Loucy (cell line): Measurements from ENCODE around the gene UBQLN3.

Experiments used
- H2AFZ ChIP-seq: fragments of 200-600 bp; sonication (generic); 2 replicates; pipeline ENCODE4 v1.6.0; 2016; ENCODE audit warnings: antibody characterized with exemption, mild to moderate bottlenecking, low read length, moderate library complexity
- H3F3A ChIP-seq: fragments of 200-600 bp; 2 replicates; pipeline ENCODE4 v1.6.0; 2016; ENCODE audit warnings: antibody characterized with exemption, low read depth, mild to moderate bottlenecking
- H3K27me3 ChIP-seq: fragments of 200-600 bp; sonication (generic); 2 replicates; pipeline ENCODE4 v1.6.1; 2014; ENCODE audit warnings: low read length, mild to moderate bottlenecking; ENCODE audit not compliant: insufficient read depth, poor library complexity, severe bottlenecking
- H3K36me3 ChIP-seq: fragments of 200-600 bp; sonication (generic); 2 replicates; pipeline ENCODE4 v1.6.1; 2016; ENCODE audit warnings: low read length; ENCODE audit not compliant: insufficient read depth
- H3K4me1 ChIP-seq: fragments of 200-600 bp; sonication (generic); 2 replicates; pipeline ENCODE4 v1.5.1; 2014; ENCODE audit warnings: low read length, mild to moderate bottlenecking; ENCODE audit not compliant: insufficient read depth, poor library complexity, severe bottlenecking
- H3K4me2 ChIP-seq: fragments of 200-600 bp; sonication (generic); 2 replicates; pipeline ENCODE4 v1.6.0; 2014; ENCODE audit warnings: antibody characterized with exemption, low read length, low read depth, mild to moderate bottlenecking; ENCODE audit not compliant: poor library complexity, severe bottlenecking
- H3K4me3 ChIP-seq: fragments of 200-600 bp; sonication (generic); 2 replicates; pipeline ENCODE4 v1.5.1; 2014; ENCODE audit warnings: low read length, mild to moderate bottlenecking, mixed read lengths; ENCODE audit not compliant: poor library complexity, severe bottlenecking
- H3K79me2 ChIP-seq: fragments of 200-600 bp; sonication (generic); 2 replicates; pipeline ENCODE4 v1.6.1; 2014; ENCODE audit warnings: low read length; ENCODE audit not compliant: insufficient read depth
- H3K9ac ChIP-seq: fragments of 200-600 bp; sonication (generic); 2 replicates; pipeline ENCODE4 v1.6.0; 2014; ENCODE audit warnings: mild to moderate bottlenecking, low read depth, low read length, moderate library complexity; ENCODE audit not compliant: poor library complexity, severe bottlenecking
- H3K9me2 ChIP-seq: fragments of 200-600 bp; sonication (generic); replicated peaks from 2 replicates; pipeline ENCODE4 v1.6.1; 2016; ENCODE audit warnings: low read depth, low read length, mixed read lengths
- H3K9me3 ChIP-seq: fragments of 200-600 bp; sonication (generic); 2 replicates; pipeline ENCODE4 v1.6.1; 2014; ENCODE audit warnings: mild to moderate bottlenecking, antibody characterized with exemption, low read length, low read depth; ENCODE audit not compliant: insufficient read depth
- H4K20me1 ChIP-seq: fragments of 200-600 bp; sonication (generic); 2 replicates; pipeline ENCODE4 v1.6.0; 2014; ENCODE audit warnings: antibody characterized with exemption, low read length, mild to moderate bottlenecking; ENCODE audit not compliant: insufficient read depth, poor library complexity, severe bottlenecking
- EZH2phosphoT487 ChIP-seq: fragments of 200-600 bp; IDR thresholded peaks from 2 replicates; pipeline ENCODE4 v1.6.1; 2018; ENCODE audit warnings: antibody characterized with exemption, mild to moderate bottlenecking, moderate library complexity, borderline replicate concordance
- TF ChIP-seq, protein P1 (sequence below): fragments of 200-600 bp; sonication (generic); conservative IDR thresholded peaks from 2 replicates; pipeline ENCODE4 v1.5.1; 2014; ENCODE audit warnings: mild to moderate bottlenecking, antibody characterized with exemption, low read length

UBQLN3 gene

DNA sequence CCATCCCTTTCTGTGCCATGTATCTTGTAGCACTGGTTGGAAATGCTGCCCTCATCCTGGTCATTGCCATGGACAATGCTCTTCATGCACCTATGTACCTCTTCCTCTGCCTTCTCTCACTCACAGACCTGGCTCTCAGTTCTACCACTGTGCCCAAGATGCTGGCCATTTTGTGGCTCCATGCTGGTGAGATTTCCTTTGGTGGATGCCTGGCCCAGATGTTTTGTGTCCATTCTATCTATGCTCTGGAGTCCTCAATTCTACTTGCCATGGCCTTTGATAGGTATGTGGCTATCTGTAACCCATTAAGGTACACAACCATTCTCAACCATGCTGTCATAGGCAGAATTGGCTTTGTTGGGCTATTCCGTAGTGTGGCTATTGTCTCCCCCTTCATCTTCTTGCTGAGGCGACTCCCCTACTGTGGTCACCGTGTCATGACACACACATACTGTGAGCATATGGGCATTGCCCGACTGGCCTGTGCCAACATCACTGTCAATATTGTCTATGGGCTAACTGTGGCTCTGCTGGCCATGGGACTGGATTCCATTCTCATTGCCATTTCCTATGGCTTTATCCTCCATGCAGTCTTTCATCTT is 20.9 kb downstream of the UBQLN3 start:
- H4K20me1 ChIP-seq: no peaks in the 10 kb centered on the region
- H3K79me2 ChIP-seq: no peaks in the 10 kb centered on the region
- TF ChIP-seq, protein P1, sequence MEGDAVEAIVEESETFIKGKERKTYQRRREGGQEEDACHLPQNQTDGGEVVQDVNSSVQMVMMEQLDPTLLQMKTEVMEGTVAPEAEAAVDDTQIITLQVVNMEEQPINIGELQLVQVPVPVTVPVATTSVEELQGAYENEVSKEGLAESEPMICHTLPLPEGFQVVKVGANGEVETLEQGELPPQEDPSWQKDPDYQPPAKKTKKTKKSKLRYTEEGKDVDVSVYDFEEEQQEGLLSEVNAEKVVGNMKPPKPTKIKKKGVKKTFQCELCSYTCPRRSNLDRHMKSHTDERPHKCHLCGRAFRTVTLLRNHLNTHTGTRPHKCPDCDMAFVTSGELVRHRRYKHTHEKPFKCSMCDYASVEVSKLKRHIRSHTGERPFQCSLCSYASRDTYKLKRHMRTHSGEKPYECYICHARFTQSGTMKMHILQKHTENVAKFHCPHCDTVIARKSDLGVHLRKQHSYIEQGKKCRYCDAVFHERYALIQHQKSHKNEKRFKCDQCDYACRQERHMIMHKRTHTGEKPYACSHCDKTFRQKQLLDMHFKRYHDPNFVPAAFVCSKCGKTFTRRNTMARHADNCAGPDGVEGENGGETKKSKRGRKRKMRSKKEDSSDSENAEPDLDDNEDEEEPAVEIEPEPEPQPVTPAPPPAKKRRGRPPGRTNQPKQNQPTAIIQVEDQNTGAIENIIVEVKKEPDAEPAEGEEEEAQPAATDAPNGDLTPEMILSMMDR: no peak
- TF ChIP-seq EZH2phosphoT487: no peak
- H3K36me3 ChIP-seq: no peaks in the 10 kb centered on the region
- no peaks in the 10 kb centered on the region for H3K27me3 ChIP-seq
- H3K9me3 ChIP-seq: no peaks in the 10 kb centered on the region
- H2AFZ ChIP-seq: no peak overlapping the region
- H3K4me3 ChIP-seq: no peak overlapping the region
- H3K9me2 ChIP-seq: no peaks in the 10 kb centered on the region
- no peaks in the 10 kb centered on the region for H3F3A ChIP-seq
- no peak overlapping the region for H3K9ac ChIP-seq
- H3K4me1 ChIP-seq: no peaks in the 10 kb centered on the region
- H3K4me2 ChIP-seq: no peak overlapping the region

DNA sequence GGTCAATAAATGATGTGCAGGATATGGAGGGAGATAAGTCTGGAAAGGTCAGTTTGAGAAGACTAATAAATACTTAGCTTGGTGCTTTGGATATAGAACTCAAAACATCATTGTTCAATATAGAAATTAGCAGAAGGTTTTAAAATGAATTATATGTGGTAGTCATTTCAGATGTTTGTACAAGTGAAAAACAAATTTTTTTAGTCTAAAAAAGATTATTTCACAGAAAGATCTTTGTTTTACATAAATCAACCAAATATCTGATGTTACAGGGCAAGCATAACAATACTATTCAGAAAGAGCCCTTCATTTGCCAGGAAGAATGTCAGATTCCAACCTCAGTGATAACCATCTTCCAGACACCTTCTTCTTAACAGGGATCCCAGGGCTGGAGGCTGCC is 21.4 kb downstream of the UBQLN3 start, which contains the start of gene OR52D1:
OR52D1 (plus strand) TSS at position 301 of the 400 bp plus-strand sequence; CDS start at position 323, 22 bp downstream.
- H3K4me1 ChIP-seq: no peaks in the 10 kb centered on the region
- H3K4me2 ChIP-seq: no peak within 1 kb of the TSS
- H3K4me3 ChIP-seq: no peak within 1 kb of the TSS
- no peak within 1 kb of the TSS for H3K9ac ChIP-seq
- no peaks in the 10 kb centered on the region for H4K20me1 ChIP-seq
- no peaks in the 10 kb centered on the region for H3K9me2 ChIP-seq
- TF ChIP-seq EZH2phosphoT487: no peak
- TF ChIP-seq, protein P1: no peak
- H3K27me3 ChIP-seq: no peaks in the 10 kb centered on the region
- H3K36me3 ChIP-seq: no peaks in the 10 kb centered on the region
- no peaks in the 10 kb centered on the region for H3F3A ChIP-seq
- no peaks in the 10 kb centered on the region for H3K9me3 ChIP-seq
- no peak within 1 kb of the TSS for H2AFZ ChIP-seq
- no peaks in the 10 kb centered on the region for H3K79me2 ChIP-seq

DNA sequence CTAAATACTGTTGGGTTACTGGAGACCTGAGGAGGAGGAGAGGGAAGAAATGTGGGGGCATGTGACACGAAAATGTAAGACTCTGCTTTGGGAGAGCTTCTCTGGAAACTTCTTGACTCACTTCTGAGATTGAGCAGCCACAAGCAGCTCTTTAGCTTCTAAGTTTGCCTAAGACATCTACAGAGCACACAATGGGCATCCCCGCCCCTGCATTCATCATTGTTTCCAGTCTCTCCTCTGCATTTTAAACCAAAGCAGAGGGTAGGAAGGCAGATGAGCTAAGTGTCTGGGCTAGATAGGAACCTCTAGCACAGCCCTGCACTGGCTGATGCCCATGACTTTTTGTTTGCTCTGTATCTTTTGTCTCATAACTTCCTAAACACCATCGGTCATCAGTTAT is 23.3 kb downstream of the UBQLN3 start:
- Histone ChIP-seq H3K9me2 (no peaks in the 10 kb centered on the region), H3K36me3 (no peaks in the 10 kb centered on the region), H3K79me2 (no peaks in the 10 kb centered on the region), H3K4me2 (no peak overlapping the region), H3K27me3 (no peaks in the 10 kb centered on the region), H2AFZ (no peak overlapping the region), H3K9me3 (no peaks in the 10 kb centered on the region), H3F3A (no peaks in the 10 kb centered on the region), H3K4me3 (no peak overlapping the region), H4K20me1 (no peaks in the 10 kb centered on the region), H3K4me1 (no peaks in the 10 kb centered on the region), H3K9ac (no peak overlapping the region)
- TF ChIP-seq EZH2phosphoT487: no peak
- TF ChIP-seq, protein P1: no peak
